Ovary (tissue), 9 donors: Measurements from ENCODE around the gene GAK. TPM values are rescaled to one million over a fixed set of nuclear protein-coding genes. Genes with fewer than 3 reads are reported as not detected.

ENCODE experiments used
- DNase-seq, 5 donors: peaks; one replicate each; pipeline ENCODE4 v3.0.0-alpha.2; 2019 to 2020
- H3K27ac ChIP-seq, 2 donors: fragments of 200-600 bp; one replicate each; pipeline versions ENCODE4 v1.5.1 to v1.8.0; 2019 to 2022
- H3K27me3 ChIP-seq: fragments of 200-600 bp; one replicate; pipeline ENCODE4 v1.8.0; 2022
- H3K36me3 ChIP-seq: fragments of 200-600 bp; sonication (generic); one replicate; pipeline ENCODE4 v1.5.1; 2019
- H3K4me1 ChIP-seq: one replicate; pipeline ENCODE4 v1.8.1; 2013; ENCODE audit warnings: mild to moderate bottlenecking, moderate library complexity; ENCODE audit not compliant: insufficient read depth
- H3K4me3 ChIP-seq: fragments of 200-600 bp; sonication (generic); one replicate; pipeline ENCODE4 v1.5.1; 2017
- H3K9me3 ChIP-seq, 2 donors: fragments of 200-600 bp in 1 of 2; sonication (generic) in 1 of 2; one replicate each; pipeline versions ENCODE4 v1.5.1 to v1.8.1; 2013 to 2019; ENCODE audit warnings: mild to moderate bottlenecking in 1 of 2, moderate library complexity in 1 of 2
- EP300 ChIP-seq: sonication (generic); formaldehyde crosslinking; IDR thresholded peaks from one replicate; pipeline ENCODE4 v1.6.1; 2017; ENCODE audit warnings: antibody characterized with exemption
- POLR2A ChIP-seq: fragments of 450-650 bp; IDR thresholded peaks from one replicate; pipeline ENCODE4 v1.6.1; 2017; ENCODE audit warnings: antibody characterized with exemption, mild to moderate bottlenecking, moderate library complexity
- WGBS, 3 donors: extraction: QIAGEN DNeasy Blood & Tissue Kit in 1 of 3; methylation state at CpG; one replicate each; pipeline versions ENCODE4 v1.1.5 to v1.1.7; 2013 to 2017; 5-methylcytosine and 5-hydroxymethylcytosine counted together
- intact Hi-C, 4 donors: fragments of 100-400 bp; cut with DNase I; formaldehyde crosslinking; loops; one replicate each; pipeline versions ENCODE4 v1.11.0 to v1.15.1; 2022 to 2023
- polyA plus RNA-seq, 2 donors: library from polyadenylated mRNA; stranded (reverse); fragments of 200-250 nt in 1 of 2; fragments of 350-450 nt in 1 of 2; fragmentation: Illumina TruSeq in 1 of 2; extraction: RNeasy Lipid Tissue Mini Kit (QIAGEN cat#74804) in 1 of 2; gene quantifications; one replicate each; pipeline ENCODE4 v1.2.3, GENCODE V29; 2013 to 2014
- total RNA-seq, 7 donors: library from RNA; depleted of rRNA in 2 of 7; stranded (reverse); fragments of >200 nt in 2 of 7; fragmentation: NEBNext Ultra II Directional in 3 of 7; extraction: Animal tissue kit (Norgen Biotek cat#: 25700) in 3 of 7; gene quantifications; one replicate each; pipeline versions ENCODE4 v1.1.0 to v1.2.4, GENCODE V29; 2016 to 2023
- TF ChIP-seq, protein P1 (sequence below), 3 donors: fragments of 450-650 bp in 2 of 3; fragments of 200-600 bp in 1 of 3; IDR thresholded peaks; one replicate each; pipeline versions ENCODE4 v1.5.1 to v1.8.0; 2016 to 2022; ENCODE audit warnings: antibody characterized with exemption in 3 of 3, mild to moderate bottlenecking in 1 of 3
- donor health status: DM: no; HTN: no; CAD: no; lungs with moderate emphysema.
- donor health status: DM: no; HTN: no; CAD: no.
- donor health status: Bipolar disorder and iron deficiency.
- donor health status: DM: yes; HTN: yes; CAD: no.
- donor health status: DM: no; HTN: no; CAD: no.
- donor health status: DM: yes; HTN: yes; CAD: no.

The GAK gene
- total and polyA plus RNA-seq, 9 donors, result 30.7 to 95.4 (median 70.4) TPM

DNA sequence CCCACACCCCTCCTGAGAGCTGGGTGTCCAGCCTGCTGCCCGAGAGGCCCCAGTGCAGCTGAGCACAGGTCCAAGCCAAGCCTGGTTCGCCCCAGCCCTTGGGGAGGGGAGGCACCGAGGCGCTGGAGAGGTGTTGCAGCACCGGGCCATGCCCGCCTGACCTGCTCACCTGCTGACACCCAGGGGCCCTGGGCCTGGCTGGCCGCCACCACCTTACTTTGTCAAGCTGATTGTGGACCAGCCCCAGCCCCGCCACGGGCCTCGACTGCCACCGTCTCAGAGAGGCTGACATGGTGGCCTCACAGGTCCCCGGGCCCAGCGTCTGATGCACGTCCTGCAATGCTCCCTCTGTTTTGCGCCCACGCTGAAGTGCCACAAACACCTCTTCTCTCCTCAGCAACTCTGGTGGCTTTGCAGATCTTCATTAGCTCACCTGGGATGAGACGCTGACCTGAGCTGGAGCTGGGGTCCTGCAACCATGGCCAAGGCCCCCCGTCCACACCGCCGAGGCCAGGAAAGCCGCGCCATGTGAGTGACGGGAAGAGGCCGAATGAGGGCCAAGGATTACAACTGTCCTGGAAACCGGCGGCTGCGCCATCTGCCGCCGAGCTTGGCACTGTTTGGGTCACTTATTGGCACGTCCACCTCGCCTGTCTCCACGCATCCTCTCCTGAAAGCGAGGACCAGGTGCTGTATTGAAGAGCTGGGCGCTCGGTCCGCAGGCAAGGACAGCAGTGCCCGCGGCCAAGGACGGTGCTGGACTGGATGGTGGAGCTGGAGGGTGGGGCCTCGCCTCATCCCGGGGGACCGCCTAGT, 113.8 kb downstream of the GAK start:
- Histone ChIP-seq H3K4me3 (no peak overlapping the region), H3K27me3 (no peaks in the 10 kb centered on the region), H3K9me3 (no peaks in the 10 kb centered on the region), H3K36me3 (no peaks in the 10 kb centered on the region), H3K4me1 (no peaks in the 10 kb centered on the region), H3K27ac (no peak overlapping the region)
- intact Hi-C loops, result no loop called here
- WGBS, 3 donors, result 83% methylated on average over 42 of the region's 42 CpGs
- DNase-seq, result no peak
- TF ChIP-seq POLR2A, result no peak
- TF ChIP-seq EP300, result no peak
- TF ChIP-seq, protein P1, sequence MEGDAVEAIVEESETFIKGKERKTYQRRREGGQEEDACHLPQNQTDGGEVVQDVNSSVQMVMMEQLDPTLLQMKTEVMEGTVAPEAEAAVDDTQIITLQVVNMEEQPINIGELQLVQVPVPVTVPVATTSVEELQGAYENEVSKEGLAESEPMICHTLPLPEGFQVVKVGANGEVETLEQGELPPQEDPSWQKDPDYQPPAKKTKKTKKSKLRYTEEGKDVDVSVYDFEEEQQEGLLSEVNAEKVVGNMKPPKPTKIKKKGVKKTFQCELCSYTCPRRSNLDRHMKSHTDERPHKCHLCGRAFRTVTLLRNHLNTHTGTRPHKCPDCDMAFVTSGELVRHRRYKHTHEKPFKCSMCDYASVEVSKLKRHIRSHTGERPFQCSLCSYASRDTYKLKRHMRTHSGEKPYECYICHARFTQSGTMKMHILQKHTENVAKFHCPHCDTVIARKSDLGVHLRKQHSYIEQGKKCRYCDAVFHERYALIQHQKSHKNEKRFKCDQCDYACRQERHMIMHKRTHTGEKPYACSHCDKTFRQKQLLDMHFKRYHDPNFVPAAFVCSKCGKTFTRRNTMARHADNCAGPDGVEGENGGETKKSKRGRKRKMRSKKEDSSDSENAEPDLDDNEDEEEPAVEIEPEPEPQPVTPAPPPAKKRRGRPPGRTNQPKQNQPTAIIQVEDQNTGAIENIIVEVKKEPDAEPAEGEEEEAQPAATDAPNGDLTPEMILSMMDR (IDR thresholded peaks at IDR 0.05), result no peak

DNA sequence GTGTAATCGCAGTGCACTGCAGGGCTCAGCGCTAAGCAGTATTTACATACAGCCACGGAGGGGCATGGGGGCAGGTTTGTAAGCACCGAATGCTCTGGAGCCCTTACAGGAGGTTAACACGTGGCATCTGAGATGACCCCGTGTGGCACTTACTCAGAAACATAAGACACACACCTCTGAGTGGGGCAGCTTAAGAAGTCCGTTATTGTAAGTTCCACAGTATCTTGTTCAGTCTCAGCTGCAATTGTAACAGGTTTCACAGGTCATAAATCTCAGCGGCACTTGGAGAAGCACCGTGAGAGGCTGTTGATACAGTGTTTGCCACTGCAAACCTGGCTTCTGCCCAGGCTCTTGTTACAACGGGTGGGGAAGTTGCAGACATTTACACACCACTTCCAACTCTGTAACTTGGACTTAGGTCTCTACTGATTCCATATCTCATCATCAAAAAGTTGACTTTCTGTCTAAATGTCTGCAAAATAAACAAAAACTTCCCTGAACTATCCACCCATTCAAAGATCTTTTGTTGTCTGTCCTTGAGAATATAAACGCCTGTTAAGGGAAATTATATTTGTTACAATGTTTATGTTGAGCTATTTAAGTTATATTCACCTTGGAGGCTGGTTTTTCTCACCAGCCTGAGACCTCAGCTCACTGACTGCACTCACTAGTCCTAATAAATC, 116.5 kb downstream of the GAK start:
- no peaks in the 10 kb centered on the region for H3K4me1 ChIP-seq
- H3K27me3 ChIP-seq, result no peaks in the 10 kb centered on the region
- no peak for TF ChIP-seq EP300
- DNase-seq, result no peak
- 20 to 25% (median 21%) methylated on average over 11 of the region's 11 CpGs for WGBS, 3 donors
- no peaks in the 10 kb centered on the region for H3K36me3 ChIP-seq
- no peak overlapping the region for H3K4me3 ChIP-seq
- H3K27ac ChIP-seq, result no peak overlapping the region
- intact Hi-C loops, result no loop called here
- H3K9me3 ChIP-seq, result no peaks in the 10 kb centered on the region

DNA sequence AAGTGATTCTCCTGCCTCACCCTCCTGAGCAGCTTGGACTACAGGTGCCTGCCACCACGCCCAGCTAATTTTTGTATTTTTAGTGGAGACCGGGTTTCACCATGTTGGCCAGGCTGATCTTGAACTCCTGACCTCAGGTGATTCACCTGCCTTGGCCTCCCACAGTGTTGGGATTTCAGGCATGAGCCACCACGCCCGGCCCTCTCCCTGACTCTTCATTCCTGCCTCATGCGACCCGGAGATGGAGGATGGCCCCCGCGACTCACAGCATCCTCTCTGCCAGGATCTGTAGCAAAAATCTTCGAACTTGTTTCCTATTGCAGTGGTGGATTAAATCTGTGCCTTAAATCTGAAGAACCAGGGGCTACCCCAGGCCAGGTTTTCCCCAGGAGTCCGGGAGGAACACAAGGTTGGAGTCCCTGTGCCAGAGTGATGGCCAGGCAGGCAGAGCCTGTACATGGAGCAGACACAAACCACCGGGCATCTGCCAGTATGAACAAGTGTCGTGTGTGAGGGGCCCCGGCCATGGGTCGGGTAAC, 117.7 kb downstream of the GAK start:
- DNase-seq, result no peak
- no peak for TF ChIP-seq EP300
- no peak for TF ChIP-seq POLR2A
- TF ChIP-seq, protein P1 (IDR thresholded peaks at IDR 0.05), result no peak
- Histone ChIP-seq H3K27me3 (no peaks in the 10 kb centered on the region), H3K4me1 (no peaks in the 10 kb centered on the region), H3K4me3 (no peak overlapping the region), H3K36me3 (no peaks in the 10 kb centered on the region), H3K9me3 (no peaks in the 10 kb centered on the region), H3K27ac (no peak overlapping the region)
- intact Hi-C loops, result no loop called here
- WGBS, 3 donors, result 75 to 80% (median 76%) methylated on average over 14 of the region's 14 CpGs

DNA sequence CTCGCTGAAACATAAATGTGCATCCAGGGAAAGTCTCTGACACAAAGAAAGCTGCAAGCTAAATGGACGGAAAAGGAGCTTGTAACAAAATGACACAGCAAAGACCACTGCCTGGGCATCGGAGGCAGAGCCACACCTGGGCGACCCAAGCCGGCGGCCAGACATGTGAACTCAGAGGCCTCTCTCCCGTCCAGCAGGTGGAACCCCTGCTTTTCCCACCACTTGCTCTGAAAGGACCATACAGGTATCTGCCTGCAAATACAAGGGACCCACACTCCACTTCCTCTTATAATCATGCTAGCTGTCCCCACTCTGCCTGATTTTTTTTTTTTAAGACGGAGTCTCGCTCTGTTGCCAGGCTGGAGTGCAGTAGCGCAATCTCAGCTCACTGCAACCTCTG, 118.2 kb downstream of the GAK start:
- Histone ChIP-seq H3K27me3 (no peaks in the 10 kb centered on the region), H3K9me3 (no peaks in the 10 kb centered on the region), H3K4me3 (no peak overlapping the region), H3K27ac (no peak overlapping the region), H3K36me3 (no peaks in the 10 kb centered on the region), H3K4me1 (no peaks in the 10 kb centered on the region)
- intact Hi-C loops, result no loop called here
- no peak for DNase-seq
- WGBS, 3 donors, result 51 to 54% (median 54%) methylated on average over 10 of the region's 10 CpGs
- TF ChIP-seq, protein P1 (IDR thresholded peaks at IDR 0.05), result no peak
- no peak for TF ChIP-seq POLR2A
- no peak for TF ChIP-seq EP300
